ENCODE data around the gene PPP1R7. TPM values are rescaled to one million over a fixed set of nuclear protein-coding genes. Genes with fewer than 3 reads are reported as not detected.

Gene PPP1R7
- total RNA-seq, 1 donor: 11.3 TPM

DNA sequence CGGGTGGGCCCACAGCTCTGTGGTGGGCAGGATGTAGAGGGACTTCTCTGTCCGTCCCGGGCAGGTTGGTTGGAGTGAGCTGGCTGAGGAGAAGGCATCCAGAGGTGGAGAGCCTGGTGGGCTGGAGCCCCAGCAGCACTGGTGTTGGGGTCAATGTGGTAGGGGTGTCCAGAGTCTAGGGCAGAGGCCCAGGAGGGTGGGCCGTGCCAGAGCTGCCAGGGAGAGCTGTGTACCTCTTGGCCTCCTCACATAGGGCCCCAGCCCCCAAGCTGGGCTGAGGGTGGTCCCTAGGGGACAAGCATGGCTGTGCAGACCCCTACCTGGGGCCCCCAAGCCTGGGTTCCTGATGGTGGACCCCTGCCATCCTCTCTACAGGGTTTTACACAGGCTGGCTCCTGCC is 54.2 kb downstream of the PPP1R7 start:
- DNase-seq (ENCODE audit: low read depth in 2 of 3, low spot score in 2 of 3): no peak

DNA sequence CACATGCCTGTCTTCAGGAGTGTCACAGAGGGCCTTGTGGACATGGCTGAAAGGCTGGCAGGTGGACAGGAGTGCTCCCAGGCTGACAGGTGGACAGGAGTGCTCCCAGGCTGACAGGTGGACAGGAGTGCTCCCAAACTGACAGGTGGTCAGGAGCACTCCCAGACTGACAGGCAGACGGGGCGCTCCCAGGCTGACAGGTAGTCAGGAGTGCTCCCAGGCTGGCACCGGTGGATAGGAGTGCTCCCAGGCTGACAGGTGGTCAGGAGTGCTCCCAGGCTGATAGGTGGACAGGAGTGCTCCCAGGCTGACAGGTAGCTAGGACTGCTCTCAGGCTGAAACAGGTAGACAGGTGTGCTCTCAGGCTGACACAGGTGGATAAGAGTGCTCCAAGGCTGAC is 54.8 kb downstream of the PPP1R7 start:
- no peak for DNase-seq (ENCODE audit: low read depth in 2 of 3, low spot score in 2 of 3)

DNA sequence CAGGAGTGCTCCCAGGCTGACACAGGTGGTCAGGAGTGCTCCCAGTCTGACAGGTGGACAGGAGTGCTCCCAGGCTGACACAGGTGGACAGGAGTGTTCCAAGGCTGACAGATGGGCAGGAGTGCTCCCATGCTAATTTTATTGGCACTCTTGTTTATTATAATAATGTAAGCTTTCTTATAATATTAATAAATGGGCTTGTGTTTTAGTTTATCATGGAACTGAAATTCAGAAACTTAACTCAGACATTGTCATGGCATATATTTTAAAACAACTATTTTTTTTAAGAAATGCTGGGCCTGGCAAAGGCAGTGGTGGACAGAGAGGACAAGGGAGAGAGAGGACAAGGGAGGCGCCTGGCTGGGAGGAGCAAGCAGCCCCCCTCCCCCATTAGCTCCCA is 56.9 kb downstream of the PPP1R7 start:
- DNase-seq (ENCODE audit: low read depth in 2 of 3, low spot score in 2 of 3): no peak

DNA sequence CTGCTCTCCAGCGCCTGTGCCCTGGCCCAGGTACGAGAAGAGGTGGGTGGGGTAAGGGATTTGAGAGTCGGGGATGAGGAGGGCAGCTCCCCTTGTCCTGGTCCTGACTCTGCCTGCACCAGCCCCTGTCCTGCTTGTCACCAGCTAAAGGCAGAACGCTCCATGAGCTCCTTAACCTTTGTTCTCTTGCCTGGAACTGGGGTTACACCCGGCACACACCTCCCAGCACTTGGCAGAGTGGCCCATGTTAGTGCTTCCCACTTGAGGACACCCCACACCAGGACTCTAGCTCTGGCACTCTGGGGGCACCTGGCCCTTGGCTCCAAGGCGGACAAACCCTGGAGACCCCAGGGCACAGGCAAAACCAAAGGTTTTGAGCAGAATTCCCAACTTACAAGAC is 57.4 kb downstream of the PPP1R7 start:
- no peak for DNase-seq (ENCODE audit: low read depth in 2 of 3, low spot score in 2 of 3)

DNA sequence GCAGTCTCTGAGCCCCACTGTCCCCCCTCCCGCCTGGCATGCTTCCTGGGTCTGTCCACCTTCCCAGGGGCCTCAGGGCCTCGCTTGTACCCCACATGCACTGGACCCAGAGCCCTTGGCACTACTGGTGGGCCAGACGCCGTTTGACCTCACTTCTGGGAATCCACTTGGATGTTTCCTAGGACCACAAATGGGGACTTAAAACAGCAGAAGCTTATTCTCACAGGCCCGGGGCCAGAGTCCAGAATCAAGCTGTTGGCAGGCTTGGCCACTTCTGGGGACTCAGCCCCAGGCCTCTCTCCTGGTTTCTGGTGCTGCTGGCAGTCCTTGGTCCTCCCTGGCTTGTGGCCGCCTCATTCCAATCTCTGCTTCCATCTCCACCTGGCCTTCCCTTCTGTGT is 57.8 kb downstream of the PPP1R7 start:
- no peak for DNase-seq (ENCODE audit: low read depth in 2 of 3, low spot score in 2 of 3)

DNA sequence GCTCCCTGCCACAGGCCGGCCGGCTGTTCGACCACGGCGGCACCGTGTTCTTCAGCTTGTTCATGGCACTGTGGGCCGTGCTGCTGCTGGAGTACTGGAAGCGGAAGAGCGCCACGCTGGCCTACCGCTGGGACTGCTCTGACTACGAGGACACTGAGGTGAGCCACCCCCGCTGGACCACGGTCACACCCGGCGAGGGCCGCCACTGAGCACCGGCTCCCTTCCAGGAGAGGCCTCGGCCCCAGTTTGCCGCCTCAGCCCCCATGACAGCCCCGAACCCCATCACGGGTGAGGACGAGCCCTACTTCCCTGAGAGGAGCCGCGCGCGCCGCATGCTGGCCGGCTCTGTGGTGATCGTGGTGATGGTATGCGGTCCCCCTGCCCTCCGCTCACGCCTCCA is 59.0 kb downstream of the PPP1R7 start:
- DNase-seq (ENCODE audit: low read depth in 2 of 3, low spot score in 2 of 3): no peak

DNA sequence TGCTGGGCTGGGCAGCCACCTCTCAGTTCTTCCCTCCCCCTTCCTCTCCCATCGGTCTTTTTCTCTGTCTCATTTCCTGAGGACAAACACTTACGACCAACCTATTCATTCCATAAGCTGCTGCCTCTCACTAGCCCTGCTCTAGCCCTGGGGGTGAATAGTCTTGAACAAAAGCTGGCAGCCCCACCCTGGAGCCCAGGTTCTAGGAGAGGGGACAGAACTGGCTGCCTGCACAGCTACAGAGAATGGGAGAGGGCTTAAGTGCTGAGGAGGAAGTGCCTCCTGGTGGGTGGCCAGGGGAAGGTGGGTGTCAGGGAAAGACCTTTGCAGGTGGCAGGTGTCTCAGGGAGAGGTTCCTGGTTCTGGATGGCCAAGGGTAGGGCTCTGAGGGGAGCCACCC is 61.0 kb downstream of the PPP1R7 start:
- DNase-seq (ENCODE audit: low read depth in 2 of 3, low spot score in 2 of 3): peak in 1 of 3 donors; percentile 25

DNA sequence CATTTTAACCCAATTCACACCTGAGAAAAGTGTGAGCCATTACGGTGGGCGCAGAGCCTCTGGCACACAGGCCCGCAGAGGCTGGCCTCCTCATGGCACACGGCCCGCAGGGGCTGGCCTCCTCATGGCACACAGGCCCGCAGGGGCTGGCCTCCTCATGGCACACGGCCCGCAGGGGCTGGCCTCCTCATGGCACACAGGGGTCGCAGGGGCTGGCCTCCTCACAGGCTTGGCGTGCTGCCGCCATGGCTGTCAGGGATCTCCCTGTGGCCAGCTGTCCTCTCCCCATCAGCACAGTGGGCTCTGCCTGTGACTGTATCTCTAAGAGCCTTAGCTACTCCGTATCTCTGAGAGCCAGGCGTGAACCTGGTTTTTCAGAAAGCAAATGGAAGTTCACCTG is 62.8 kb downstream of the PPP1R7 start:
- DNase-seq (ENCODE audit: low read depth in 2 of 3, low spot score in 2 of 3): no peak

DNA sequence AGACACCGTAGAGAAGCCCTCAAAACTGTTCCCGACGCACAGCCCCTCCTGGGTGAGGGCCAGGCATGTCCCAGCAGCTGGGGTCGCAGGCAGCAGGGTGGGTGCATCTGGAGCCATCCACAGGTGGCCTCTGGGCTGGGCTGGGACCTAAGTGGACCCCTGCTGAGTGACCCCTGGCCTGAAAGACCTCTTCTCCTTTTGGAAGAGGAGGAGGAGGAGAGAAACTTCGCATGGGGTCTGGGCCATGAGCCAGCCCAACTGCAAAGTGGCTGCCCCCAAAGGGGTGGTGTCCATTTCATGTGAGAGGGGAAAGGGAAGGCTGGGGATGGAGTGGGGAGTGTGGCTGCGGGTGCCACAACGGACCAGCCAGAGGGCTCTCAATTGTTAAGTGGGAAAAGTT is 63.3 kb downstream of the PPP1R7 start:
- DNase-seq (ENCODE audit: low read depth in 2 of 3, low spot score in 2 of 3): no peak

DNA sequence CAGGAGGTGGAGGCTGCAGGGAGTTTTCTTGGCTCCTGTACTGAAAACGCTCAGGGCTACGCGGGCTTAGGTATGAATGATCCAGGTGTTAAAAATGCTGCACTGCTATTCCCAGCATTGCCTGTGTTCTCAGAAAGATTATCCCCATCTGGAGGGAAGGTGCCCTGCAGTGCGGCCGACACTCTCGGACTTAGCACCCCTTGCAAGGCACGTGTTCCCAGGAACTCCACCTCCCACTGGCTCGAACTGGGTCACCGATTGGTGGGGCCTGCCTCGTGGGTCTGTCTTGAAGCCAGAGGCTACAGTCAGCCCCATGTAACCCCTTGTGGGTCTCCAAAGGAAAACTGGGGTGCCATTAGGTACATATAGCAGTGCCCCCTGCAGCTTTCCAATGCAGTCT is 63.9 kb downstream of the PPP1R7 start:
- no peak for DNase-seq (ENCODE audit: low read depth in 2 of 3, low spot score in 2 of 3)

DNA sequence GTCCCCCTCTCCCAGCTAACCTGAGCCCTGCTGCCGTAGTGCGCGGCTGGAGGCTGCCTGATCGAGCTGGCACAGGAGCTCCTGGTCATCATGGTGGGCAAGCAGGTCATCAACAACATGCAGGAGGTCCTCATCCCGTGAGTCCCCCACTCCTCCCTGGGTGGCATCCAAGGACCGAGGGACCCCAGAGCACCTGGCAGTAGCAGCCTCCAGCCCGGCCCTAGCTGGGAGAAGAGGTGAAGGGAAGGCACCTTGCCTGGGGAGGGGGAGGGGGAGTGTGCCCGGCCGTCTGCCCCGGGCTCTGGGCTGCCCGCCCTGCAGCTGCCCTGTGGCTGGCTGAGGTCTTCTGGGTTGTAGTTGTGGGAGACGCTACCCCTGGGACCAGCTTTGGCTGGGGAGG is 64.5 kb downstream of the PPP1R7 start:
- DNase-seq (ENCODE audit: low read depth in 2 of 3, low spot score in 2 of 3): no peak

DNA sequence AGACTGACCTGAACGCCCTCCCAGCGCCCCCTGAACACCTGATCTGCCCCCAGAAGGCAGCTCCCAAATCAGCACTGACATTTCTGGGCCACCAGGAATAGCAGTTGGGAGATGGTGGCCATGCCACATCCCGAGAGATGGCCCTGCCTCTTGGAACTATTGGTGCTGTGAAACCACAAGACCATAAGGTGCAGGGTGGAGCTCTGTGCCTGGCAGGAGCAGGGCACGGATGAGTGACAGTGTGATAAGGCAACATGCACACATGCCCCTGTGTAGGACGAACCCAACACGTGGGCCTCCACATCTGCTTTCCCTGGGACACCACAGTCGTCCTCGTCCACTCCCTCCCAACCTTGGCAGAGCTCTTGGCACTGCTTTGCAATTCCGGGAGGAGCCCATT is 65.2 kb downstream of the PPP1R7 start:
- DNase-seq (ENCODE audit: low read depth in 2 of 3, low spot score in 2 of 3): no peak

DNA sequence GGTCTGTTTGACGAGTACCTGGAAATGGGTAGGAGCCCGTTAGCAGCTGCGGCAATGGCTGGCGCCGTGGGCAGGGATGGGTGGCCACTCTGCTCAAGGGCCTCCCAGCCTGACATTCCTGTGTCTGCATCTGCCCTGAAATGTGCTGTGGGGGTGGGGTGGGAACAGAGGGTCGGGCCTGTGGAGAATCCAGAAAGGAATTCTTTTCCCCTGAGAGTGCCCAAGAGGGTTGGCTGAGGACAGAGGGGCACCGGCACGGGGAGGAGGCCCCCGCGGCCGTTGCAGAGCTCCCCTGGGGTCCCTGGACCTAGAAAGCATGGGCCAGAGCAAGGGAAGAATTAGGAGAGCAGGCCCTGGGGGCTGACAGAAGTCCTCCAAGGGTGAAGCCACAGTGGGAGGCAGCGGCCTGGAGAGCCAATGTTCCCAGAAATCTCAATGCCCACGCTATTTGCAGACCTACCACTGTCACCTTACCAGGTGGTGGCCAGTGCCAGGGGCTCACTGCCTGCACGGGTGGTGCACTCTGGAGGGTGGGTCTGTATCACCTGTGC is 66.0 kb downstream of the PPP1R7 start:
- no peak for DNase-seq (ENCODE audit: low read depth in 2 of 3, low spot score in 2 of 3)

DNA sequence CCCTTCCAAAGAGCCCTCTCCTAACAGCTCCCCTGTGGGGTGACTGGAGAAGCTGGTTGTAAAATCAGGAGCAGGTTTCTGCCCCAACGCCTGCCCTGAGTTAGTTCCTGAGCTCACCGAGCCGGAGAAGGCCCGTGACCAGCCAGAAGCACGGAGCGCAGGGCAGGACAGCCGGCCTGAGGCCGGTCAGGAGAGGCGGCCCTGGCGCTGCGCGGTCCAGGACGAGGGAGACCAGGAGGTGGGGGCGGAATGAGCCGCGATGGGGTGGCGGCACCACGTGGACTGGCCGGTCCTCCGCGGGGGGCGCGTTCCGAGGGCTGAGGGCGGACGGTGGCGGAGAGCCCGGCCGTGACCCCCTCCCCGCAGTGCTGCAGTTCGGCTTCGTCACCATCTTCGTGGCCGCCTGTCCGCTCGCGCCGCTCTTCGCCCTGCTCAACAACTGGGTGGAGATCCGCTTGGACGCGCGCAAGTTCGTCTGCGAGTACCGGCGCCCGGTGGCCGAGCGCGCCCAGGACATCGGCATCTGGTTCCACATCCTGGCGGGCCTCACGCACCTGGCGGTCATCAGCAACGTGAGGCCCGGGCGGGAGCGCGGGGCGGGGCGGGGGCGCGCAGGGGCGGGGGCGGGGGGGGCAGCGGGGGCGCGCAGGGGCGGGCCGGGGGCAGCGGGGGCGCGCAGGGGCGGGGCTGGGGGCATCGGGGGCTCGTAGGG is 67.2 kb downstream of the PPP1R7 start:
- peak; percentile 31 to 60 (median 48) for DNase-seq (ENCODE audit: low read depth in 2 of 3, low spot score in 2 of 3)

DNA sequence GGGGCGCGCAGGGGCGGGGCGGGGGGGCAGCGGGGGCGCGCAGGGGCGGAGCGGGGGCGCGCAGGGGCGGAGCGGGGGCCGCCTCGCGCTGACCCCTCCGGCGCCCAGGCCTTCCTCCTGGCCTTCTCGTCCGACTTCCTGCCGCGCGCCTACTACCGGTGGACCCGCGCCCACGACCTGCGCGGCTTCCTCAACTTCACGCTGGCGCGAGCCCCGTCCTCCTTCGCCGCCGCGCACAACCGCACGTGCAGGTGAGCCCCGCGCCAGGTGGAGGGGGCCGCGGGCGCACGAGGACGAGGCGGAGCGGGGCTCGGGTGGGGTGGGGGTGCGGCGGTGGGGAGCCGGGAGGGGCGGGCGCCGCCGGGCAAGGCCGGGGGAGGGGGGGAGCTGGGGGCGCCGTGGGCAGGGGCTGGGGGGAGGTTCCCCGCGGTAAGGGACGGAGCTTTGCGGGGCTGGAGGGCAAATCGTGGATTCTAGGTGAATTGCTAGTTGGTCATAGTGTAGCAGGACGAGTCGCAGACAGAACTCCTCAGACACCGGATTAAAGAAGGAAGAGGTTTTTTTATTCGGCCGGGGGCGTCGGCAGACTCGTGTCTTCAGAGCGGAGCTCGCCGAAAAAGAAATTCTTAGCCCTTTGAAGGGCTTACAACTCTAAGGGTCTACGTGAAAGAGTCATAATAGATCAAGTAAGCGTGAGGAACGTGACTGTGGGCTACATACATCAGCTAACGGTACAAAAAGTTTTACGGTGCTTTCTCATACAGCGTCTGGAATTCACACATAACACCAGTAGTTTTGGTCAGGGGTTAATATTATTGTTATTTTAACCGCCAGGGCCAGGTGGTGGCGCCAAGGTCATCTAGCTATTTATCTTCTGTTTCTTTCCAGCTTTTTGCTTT is 68.1 kb downstream of the PPP1R7 start:
- DNase-seq (ENCODE audit: low read depth in 2 of 3, low spot score in 2 of 3): peak in 2 of 3 donors; percentile 43 to 48

DNA sequence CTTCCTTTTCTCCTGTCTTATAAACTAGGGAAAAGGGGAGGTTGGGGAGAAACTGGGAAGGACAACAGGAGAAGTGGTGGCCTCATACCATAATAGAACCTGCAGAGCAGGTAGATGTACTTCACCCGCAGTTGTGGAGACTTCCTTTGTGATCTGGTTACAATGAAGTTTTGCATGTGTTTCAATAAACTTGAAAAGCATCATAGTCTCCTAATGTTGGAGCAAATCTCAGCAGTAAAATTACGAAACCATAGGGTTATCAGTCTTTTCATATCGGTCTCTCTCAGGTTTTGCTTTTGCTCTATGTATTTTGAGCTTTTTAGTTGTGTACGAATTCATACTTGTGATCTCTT is 68.7 kb downstream of the PPP1R7 start:
- DNase-seq (ENCODE audit: low read depth in 2 of 3, low spot score in 2 of 3): no peak

DNA sequence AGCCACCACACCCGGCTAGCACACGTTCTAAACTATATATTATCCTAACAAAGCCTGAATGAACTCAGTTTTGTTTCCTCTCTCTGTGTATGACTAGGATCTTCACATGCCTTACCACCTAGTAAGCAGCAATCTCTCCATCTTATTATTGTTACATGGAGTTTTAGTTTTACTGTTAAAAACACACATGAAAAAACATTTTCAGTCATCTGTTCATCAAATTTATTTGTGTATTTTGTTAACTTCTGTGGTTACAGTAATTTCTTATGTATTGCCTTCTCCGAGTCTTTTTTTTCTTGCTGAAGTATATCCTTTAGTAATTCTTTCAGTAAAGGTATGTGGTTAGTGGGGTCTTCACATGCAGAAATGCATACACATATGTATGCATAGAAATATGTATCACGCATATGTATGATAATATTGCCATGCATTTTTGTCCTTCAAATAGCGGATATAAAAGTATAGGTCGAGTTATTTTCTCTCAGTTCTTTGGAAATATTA is 69.6 kb downstream of the PPP1R7 start:
- no peak for DNase-seq (ENCODE audit: low read depth in 2 of 3, low spot score in 2 of 3)

DNA sequence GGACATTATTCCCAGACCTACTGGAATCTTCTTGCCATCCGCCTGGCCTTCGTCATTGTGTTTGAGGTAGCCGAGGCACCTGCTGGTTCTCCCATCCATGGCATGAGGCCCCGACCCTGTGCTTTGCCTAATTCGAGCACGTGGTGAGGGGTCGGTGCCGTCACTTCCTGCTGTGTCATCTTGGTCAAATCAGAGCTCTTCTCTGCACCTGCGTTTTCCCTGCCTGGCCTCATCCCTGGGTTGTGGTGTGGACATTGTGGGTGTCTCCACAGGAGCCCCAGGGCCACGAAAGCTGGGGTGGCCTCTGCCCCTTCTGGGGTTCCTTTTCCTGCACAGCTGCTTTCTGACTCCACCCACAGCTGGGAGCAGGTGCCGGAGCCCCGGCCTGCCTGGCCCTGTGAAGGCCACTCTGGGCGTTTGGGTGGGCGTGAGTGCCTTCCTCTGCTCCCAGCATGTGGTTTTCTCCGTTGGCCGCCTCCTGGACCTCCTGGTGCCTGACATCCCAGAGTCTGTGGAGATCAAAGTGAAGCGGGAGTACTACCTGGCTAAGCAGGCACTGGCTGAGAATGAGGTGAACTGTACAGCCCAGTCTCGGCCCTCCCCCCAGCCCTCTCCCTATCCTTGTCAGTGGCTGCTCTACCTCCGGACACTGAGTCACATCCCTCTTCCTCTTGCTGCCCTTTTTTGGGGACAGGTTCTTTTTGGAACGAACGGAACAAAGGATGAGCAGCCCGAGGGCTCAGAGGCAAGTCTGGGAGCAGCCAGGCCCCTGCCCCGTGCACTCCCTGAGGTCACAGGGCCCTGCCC is 73.1 kb downstream of the PPP1R7 start:
- DNase-seq (ENCODE audit: low read depth in 2 of 3, low spot score in 2 of 3): peak in 2 of 3 donors; percentile 20 to 54

DNA sequence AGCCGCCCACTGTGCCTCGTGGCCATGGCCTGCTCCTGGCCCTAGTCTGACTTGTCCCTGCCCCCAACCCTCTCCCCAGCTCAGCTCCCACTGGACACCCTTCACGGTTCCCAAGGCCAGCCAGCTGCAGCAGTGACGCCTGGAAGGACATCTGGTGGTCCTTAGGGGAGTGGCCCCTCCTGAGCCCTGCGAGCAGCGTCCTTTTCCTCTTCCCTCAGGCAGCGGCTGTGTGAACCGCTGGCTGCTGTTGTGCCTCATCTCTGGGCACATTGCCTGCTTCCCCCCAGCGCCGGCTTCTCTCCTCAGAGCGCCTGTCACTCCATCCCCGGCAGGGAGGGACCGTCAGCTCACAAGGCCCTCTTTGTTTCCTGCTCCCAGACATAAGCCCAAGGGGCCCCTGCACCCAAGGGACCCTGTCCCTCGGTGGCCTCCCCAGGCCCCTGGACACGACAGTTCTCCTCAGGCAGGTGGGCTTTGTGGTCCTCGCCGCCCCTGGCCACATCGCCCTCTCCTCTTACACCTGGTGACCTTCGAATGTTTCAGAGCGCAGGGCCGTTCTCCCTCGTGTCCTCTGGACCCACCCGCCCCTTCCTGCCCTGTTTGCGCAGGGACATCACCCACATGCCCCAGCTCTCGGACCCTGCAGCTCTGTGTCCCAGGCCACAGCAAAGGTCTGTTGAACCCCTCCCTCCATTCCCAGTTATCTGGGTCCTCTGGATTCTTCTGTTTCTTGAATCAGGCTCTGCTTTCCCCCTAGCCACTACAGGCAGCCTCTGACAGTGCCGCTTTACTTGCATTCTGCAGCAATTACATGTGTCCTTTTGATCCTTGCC is 74.0 kb downstream of the PPP1R7 start:
- DNase-seq (ENCODE audit: low read depth in 2 of 3, low spot score in 2 of 3): no peak

DNA sequence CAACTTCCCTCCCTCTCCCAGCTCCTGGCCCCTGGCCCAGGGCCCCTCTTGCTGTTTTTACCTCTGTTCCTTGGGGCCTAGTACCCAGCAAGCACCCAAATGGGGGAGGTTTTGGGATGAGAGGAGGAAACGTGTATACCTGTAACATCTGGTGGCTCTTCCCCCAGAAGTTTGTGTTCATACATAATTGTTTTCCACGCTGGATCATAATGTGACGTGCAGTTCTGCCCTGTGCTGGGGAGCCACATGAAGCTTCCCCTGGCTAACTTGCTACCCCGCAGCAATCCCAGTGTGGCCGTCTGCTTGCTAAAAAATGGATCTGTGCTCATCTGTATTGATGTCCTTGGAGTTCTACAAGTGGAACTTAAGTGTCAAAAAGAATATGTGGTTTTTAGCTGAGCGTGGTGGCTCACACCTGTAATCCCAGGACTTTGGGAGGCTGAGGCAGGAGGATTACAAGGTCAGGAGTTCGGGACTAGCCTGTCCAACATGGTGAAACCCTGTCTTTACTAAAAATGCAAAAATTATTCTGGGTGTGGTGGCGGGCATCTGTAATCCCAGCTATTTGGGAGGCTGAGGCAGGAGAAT is 74.7 kb downstream of the PPP1R7 start:
- DNase-seq (ENCODE audit: low read depth in 2 of 3, low spot score in 2 of 3): no peak
